HepG2 (cell line): ENCODE results near the gene DBNDD1.

Experiments used
- ELF4 ChIP-seq: sonication (generic); formaldehyde crosslinking; IDR thresholded peaks from 2 replicates; pipeline ENCODE4 v1.5.0; 2020; ENCODE audit warnings: missing genetic modification reagents, mild to moderate bottlenecking, moderate library complexity, borderline replicate concordance
- HIVEP1 ChIP-seq: sonication (generic); formaldehyde crosslinking; IDR thresholded peaks from 2 replicates; pipeline ENCODE4 v1.4.0; 2020; ENCODE audit warnings: mild to moderate bottlenecking, missing genetic modification reagents
- HMG20A ChIP-seq: IDR thresholded peaks from 2 replicates; pipeline ENCODE4 v1.6.1; 2016; ENCODE audit warnings: borderline replicate concordance
- ZNF446 ChIP-seq: sonication (generic); formaldehyde crosslinking; IDR thresholded peaks from 2 replicates; pipeline ENCODE4 v1.5.0; 2020; ENCODE audit warnings: mild to moderate bottlenecking, missing genetic modification reagents
- ZNF501 ChIP-seq: sonication (generic); formaldehyde crosslinking; IDR thresholded peaks from 2 replicates; pipeline ENCODE4 v1.5.1; 2020; ENCODE audit warnings: mild to moderate bottlenecking, moderate library complexity, missing genetic modification reagents
- ZNF503 ChIP-seq: sonication (generic); formaldehyde crosslinking; IDR thresholded peaks from 2 replicates; pipeline ENCODE4 v1.4.0; 2020; ENCODE audit warnings: missing genetic modification reagents
- ZNF766 ChIP-seq: sonication (generic); formaldehyde crosslinking; IDR thresholded peaks from 2 replicates; pipeline ENCODE4 v1.5.0; 2020; ENCODE audit warnings: missing genetic modification reagents, borderline replicate concordance
- TF ChIP-seq, protein P1 (sequence below): sonication (generic); formaldehyde crosslinking; IDR thresholded peaks from 2 replicates; pipeline ENCODE4 v1.8.1; 2023; ENCODE audit warnings: mild to moderate bottlenecking, missing genetic modification reagents, borderline replicate concordance

DNA sequence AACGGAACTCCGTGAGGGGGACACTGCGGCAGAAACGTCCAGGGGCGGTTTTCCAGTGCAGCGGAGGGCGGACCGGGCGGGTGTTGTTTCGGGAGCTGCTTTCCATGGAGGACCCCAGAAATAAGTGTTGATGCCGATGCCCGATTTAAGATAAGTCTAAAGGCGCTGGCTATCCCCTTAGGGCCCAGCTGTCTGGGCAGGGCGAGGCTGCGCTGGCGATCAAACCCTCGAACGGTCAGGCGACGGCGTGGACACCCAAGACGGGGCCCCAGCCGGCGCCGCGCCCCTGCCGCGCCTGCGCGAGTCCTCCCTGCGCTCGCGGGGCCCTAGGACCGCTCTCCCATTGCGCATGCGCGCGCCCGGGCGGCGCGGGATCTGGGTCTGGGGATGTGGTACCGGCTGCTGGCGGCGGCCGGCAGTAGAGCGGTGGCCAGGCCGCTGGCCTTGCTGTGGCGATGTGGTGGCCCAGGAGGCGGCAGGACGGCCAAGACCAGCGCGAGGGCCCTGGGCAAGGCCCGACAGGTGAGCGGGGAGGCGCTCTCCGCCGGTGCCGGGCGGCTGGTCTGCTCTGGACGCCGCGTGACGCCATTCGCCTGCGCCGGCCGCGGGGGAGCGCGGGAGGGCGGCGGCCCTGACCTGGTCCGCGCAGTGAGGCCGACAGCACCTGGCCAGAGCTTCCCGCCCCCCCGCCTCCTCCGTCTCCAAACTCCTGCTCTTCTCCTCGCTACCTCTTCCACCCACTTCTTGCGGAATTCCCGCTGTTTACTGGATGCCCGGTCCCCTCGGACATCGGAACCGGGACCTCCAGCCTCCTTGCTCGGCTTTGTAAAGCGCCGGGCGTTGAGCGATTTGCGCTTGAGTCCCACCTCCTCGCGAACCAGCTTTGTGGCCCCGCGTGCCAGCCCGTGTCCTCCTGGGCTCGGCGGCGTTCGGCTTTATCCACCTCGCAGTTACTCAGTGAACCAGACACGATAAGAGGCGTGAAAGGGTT, 46.7 kb downstream of the DBNDD1 start:
- TF ChIP-seq ZNF766 (peak; percentile 85), ZNF446 (CRISPR knock-in tag) (no peak; the same call in 1 of the 2 replicates), HIVEP1 (peak; percentile 54; the same call in 1 of the 2 replicates), ZNF503 (CRISPR knock-in tag) (peak; percentile 53; the same call in 1 of the 2 replicates), ZNF501 (CRISPR knock-in tag) (peak; percentile 51), ELF4 (CRISPR knock-in tag) (no peak; the same call in 1 of the 2 replicates), HMG20A (no peak)
- TF ChIP-seq, protein P1, sequence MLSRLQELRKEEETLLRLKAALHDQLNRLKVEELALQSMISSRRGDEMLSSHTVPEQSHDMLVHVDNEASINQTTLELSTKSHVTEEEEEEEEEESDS (CRISPR knock-in tag): no peak
